GM23338 (cell line): Measurements from ENCODE around the gene SH2D2A. TPM values are rescaled to one million over a fixed set of nuclear protein-coding genes. Genes with fewer than 3 reads are reported as not detected.

Experiments used
- ATAC-seq: fragments of 200-7000 bp; cut with Tn5 transposase; 3 replicates; pipeline ENCODE4 v1.9.1; 2020
- DNase-seq: peaks from one replicate; pipeline ENCODE4 v3.0.0-alpha.2; 2015; ENCODE audit warnings: low spot score
- H2AFZ ChIP-seq: fragments of 200-600 bp; sonication (generic); 2 replicates; pipeline ENCODE4 v1.8.0; 2016; ENCODE audit warnings: antibody characterized with exemption, mild to moderate bottlenecking, moderate library complexity
- H3F3A ChIP-seq: fragments of 200-600 bp; sonication (generic); replicated peaks from 2 replicates; pipeline ENCODE4 v1.8.0; 2017; ENCODE audit warnings: antibody characterized with exemption, mixed run types, low read depth
- H3K27ac ChIP-seq: fragments of 200-600 bp; sonication (generic); 2 replicates; pipeline ENCODE4 v1.6.1; 2016; ENCODE audit warnings: low read depth
- H3K27me3 ChIP-seq: fragments of 200-600 bp; sonication (generic); 2 replicates; pipeline ENCODE4 v1.8.0; 2016; ENCODE audit warnings: mild to moderate bottlenecking, mixed run types, moderate library complexity; ENCODE audit not compliant: insufficient read depth
- H3K36me3 ChIP-seq: fragments of 200-600 bp; sonication (generic); 2 replicates; pipeline ENCODE4 v1.8.0; 2016; ENCODE audit warnings: mild to moderate bottlenecking; ENCODE audit not compliant: insufficient read depth
- H3K4me1 ChIP-seq: fragments of 200-600 bp; sonication (generic); 2 replicates; pipeline ENCODE4 v1.8.0; 2016; ENCODE audit warnings: mild to moderate bottlenecking, moderate library complexity; ENCODE audit not compliant: insufficient read depth
- H3K4me2 ChIP-seq: fragments of 200-600 bp; sonication (generic); 2 replicates; pipeline ENCODE4 v1.7.1; 2017; ENCODE audit warnings: mixed run types
- H3K4me3 ChIP-seq: fragments of 200-600 bp; sonication (generic); 2 replicates; pipeline ENCODE4 v1.6.1; 2016; ENCODE audit warnings: mixed run types
- H3K79me2 ChIP-seq: fragments of 200-600 bp; sonication (generic); replicated peaks from 2 replicates; pipeline ENCODE4 v1.8.0; 2017; ENCODE audit warnings: mild to moderate bottlenecking; ENCODE audit not compliant: insufficient read depth
- H3K9me2 ChIP-seq: fragments of 200-600 bp; sonication (generic); 2 replicates; pipeline ENCODE4 v1.8.0; 2017; ENCODE audit not compliant: insufficient read depth
- H4K20me1 ChIP-seq: fragments of 200-600 bp; sonication (generic); replicated peaks from 2 replicates; pipeline ENCODE4 v1.8.0; 2017; ENCODE audit warnings: mild to moderate bottlenecking; ENCODE audit not compliant: insufficient read depth
- H3K27ac Mint-ChIP-seq: 2 replicates; pipeline ENCODE4 v1.8.0; 2020; ENCODE audit warnings: inconsistent platforms, mild to moderate bottlenecking, moderate library complexity, mixed read lengths
- H3K27me3 Mint-ChIP-seq: 3 replicates; pipeline ENCODE4 v1.8.0; 2022; ENCODE audit warnings: low read depth, mild to moderate bottlenecking, moderate library complexity, mixed read lengths, inconsistent platforms; ENCODE audit not compliant: insufficient read depth, poor library complexity
- H3K36me3 Mint-ChIP-seq: 3 replicates; pipeline ENCODE4 v1.8.0; 2021; ENCODE audit warnings: low read depth, mild to moderate bottlenecking, inconsistent platforms, moderate library complexity, mixed read lengths
- H3K4me1 Mint-ChIP-seq: 3 replicates; pipeline ENCODE4 v1.8.0; 2020; ENCODE audit warnings: mild to moderate bottlenecking, inconsistent platforms, mixed read lengths
- H3K4me3 Mint-ChIP-seq: 3 replicates; pipeline ENCODE4 v1.8.0; 2021; ENCODE audit warnings: moderate library complexity, mild to moderate bottlenecking, inconsistent platforms, mixed read lengths
- H3K9me3 Mint-ChIP-seq: 3 replicates; pipeline ENCODE4 v1.8.0; 2020; ENCODE audit warnings: moderate library complexity, mild to moderate bottlenecking, inconsistent platforms, mixed read lengths
- CREB1 ChIP-seq: fragments of 250-450 bp; sonication (Bioruptor Pico); IDR thresholded peaks from 2 replicates; pipeline ENCODE4 v1.5.0; 2020; ENCODE audit warnings: low read depth, mild to moderate bottlenecking, moderate library complexity
- CTCF ChIP-seq, 2 experiments: fragments of 200-600 bp in 1 of 2; sonication (generic) in 1 of 2; conservative IDR thresholded peaks; 2 replicates each; pipeline versions ENCODE4 v1.5.1 to v1.6.1; 2016 to 2017; ENCODE audit warnings: antibody characterized with exemption in 2 of 2, low read depth in 2 of 2, mild to moderate bottlenecking in 2 of 2, moderate library complexity in 1 of 2
- ETS1 ChIP-seq: IDR thresholded peaks from 2 replicates; pipeline ENCODE4 v1.6.1; 2016; ENCODE audit warnings: antibody characterized with exemption
- EZH2 ChIP-seq: fragments of 200-600 bp; sonication (generic); IDR thresholded peaks from one replicate; pipeline ENCODE4 v1.8.0; 2017; ENCODE audit warnings: antibody characterized with exemption, mild to moderate bottlenecking, low read depth; ENCODE audit not compliant: unreplicated experiment
- EZH2phosphoT487 ChIP-seq: fragments of 200-600 bp; sonication (generic); IDR thresholded peaks from one replicate; pipeline ENCODE4 v1.8.1; 2018; ENCODE audit warnings: antibody characterized with exemption; ENCODE audit not compliant: unreplicated experiment
- JUNB ChIP-seq: IDR thresholded peaks from one replicate; pipeline ENCODE4 v1.6.1; 2016; ENCODE audit warnings: antibody characterized with exemption; ENCODE audit not compliant: unreplicated experiment
- NANOG ChIP-seq: IDR thresholded peaks from 2 replicates; pipeline ENCODE4 v1.6.1; 2016; ENCODE audit warnings: antibody characterized with exemption, borderline replicate concordance
- POLR2AphosphoS5 ChIP-seq: IDR thresholded peaks from 2 replicates; pipeline ENCODE4 v1.6.1; 2016; ENCODE audit warnings: antibody characterized with exemption, low read depth
- REST ChIP-seq: IDR thresholded peaks from one replicate; pipeline ENCODE4 v1.6.1; 2018; ENCODE audit warnings: antibody characterized with exemption; ENCODE audit not compliant: unreplicated experiment
- STAT1 ChIP-seq: IDR thresholded peaks from one replicate; pipeline ENCODE4 v1.6.1; 2016; ENCODE audit warnings: antibody characterized with exemption; ENCODE audit not compliant: unreplicated experiment
- ZNF114 ChIP-seq: fragments of 250-450 bp; sonication (Bioruptor Pico); IDR thresholded peaks from 2 replicates; pipeline ENCODE4 v1.5.0; 2020; ENCODE audit warnings: mild to moderate bottlenecking, moderate library complexity
- ZNF331 ChIP-seq: fragments of 250-450 bp; sonication (Bioruptor Pico); IDR thresholded peaks from 2 replicates; pipeline ENCODE4 v1.5.0; 2020; ENCODE audit warnings: low read depth, mild to moderate bottlenecking, moderate library complexity
- polyA plus RNA-seq: library from polyadenylated mRNA; unstranded; fragments of >200 nt; fragmentation: Nextera tagmentation; extraction: Ambion mirVana; gene quantifications from 2 replicates; pipeline ENCODE4 v1.2.1, GENCODE V29; 2016
- total RNA-seq: library from RNA; depleted of rRNA; stranded (reverse); fragments of >200 nt; shearing (Covaris generic); gene quantifications from 2 replicates; pipeline ENCODE4 v1.2.3, GENCODE V29; 2014
- TF ChIP-seq, protein P1 (sequence below): fragments of 250-450 bp; sonication (Bioruptor Pico); IDR thresholded peaks from 2 replicates; pipeline ENCODE4 v1.5.0; 2020; ENCODE audit warnings: mild to moderate bottlenecking, moderate library complexity

Gene SH2D2A
- total and polyA plus RNA-seq, 2 experiments from 2014 or later, result 5.5 to 11.5 TPM

GRCh38 chr1:156852418-156852874 lies 35.8 kb upstream of the SH2D2A start:
- Histone ChIP-seq H3K4me3 (no peak overlapping the region), H3K36me3 (no peaks in the 10 kb centered on the region), H4K20me1 (no peaks in the 10 kb centered on the region), H3K4me2 (no peak overlapping the region), H3K79me2 (no peaks in the 10 kb centered on the region), H3K27ac (no peak overlapping the region), H3K4me1 (peaks cover 8% of the 10 kb centered on the region), H2AFZ (no peak overlapping the region), H3F3A (no peaks in the 10 kb centered on the region), H3K27me3 (peaks cover 97% of the 10 kb centered on the region), H3K9me2 (no peaks in the 10 kb centered on the region)
- Mint-ChIP-seq H3K9me3 (no peaks in the 10 kb centered on the region; the same call in 2 of the 3 replicates), H3K27ac (no peak overlapping the region), H3K36me3 (no peaks in the 10 kb centered on the region), H3K4me3 (no peak overlapping the region), H3K4me1 (peaks cover 17% of the 10 kb centered on the region), H3K27me3 (peaks cover 52% of the 10 kb centered on the region)
- DNase-seq, result no peak
- no peak for ATAC-seq
- TF ChIP-seq NANOG, result no peak
- no peak for TF ChIP-seq ETS1
- no peak for TF ChIP-seq REST
- no peak for TF ChIP-seq POLR2AphosphoS5
- no peak for TF ChIP-seq ZNF331 (CRISPR knock-in tag)
- no peak for TF ChIP-seq ZNF114
- no peak for TF ChIP-seq JUNB
- TF ChIP-seq, protein P1, sequence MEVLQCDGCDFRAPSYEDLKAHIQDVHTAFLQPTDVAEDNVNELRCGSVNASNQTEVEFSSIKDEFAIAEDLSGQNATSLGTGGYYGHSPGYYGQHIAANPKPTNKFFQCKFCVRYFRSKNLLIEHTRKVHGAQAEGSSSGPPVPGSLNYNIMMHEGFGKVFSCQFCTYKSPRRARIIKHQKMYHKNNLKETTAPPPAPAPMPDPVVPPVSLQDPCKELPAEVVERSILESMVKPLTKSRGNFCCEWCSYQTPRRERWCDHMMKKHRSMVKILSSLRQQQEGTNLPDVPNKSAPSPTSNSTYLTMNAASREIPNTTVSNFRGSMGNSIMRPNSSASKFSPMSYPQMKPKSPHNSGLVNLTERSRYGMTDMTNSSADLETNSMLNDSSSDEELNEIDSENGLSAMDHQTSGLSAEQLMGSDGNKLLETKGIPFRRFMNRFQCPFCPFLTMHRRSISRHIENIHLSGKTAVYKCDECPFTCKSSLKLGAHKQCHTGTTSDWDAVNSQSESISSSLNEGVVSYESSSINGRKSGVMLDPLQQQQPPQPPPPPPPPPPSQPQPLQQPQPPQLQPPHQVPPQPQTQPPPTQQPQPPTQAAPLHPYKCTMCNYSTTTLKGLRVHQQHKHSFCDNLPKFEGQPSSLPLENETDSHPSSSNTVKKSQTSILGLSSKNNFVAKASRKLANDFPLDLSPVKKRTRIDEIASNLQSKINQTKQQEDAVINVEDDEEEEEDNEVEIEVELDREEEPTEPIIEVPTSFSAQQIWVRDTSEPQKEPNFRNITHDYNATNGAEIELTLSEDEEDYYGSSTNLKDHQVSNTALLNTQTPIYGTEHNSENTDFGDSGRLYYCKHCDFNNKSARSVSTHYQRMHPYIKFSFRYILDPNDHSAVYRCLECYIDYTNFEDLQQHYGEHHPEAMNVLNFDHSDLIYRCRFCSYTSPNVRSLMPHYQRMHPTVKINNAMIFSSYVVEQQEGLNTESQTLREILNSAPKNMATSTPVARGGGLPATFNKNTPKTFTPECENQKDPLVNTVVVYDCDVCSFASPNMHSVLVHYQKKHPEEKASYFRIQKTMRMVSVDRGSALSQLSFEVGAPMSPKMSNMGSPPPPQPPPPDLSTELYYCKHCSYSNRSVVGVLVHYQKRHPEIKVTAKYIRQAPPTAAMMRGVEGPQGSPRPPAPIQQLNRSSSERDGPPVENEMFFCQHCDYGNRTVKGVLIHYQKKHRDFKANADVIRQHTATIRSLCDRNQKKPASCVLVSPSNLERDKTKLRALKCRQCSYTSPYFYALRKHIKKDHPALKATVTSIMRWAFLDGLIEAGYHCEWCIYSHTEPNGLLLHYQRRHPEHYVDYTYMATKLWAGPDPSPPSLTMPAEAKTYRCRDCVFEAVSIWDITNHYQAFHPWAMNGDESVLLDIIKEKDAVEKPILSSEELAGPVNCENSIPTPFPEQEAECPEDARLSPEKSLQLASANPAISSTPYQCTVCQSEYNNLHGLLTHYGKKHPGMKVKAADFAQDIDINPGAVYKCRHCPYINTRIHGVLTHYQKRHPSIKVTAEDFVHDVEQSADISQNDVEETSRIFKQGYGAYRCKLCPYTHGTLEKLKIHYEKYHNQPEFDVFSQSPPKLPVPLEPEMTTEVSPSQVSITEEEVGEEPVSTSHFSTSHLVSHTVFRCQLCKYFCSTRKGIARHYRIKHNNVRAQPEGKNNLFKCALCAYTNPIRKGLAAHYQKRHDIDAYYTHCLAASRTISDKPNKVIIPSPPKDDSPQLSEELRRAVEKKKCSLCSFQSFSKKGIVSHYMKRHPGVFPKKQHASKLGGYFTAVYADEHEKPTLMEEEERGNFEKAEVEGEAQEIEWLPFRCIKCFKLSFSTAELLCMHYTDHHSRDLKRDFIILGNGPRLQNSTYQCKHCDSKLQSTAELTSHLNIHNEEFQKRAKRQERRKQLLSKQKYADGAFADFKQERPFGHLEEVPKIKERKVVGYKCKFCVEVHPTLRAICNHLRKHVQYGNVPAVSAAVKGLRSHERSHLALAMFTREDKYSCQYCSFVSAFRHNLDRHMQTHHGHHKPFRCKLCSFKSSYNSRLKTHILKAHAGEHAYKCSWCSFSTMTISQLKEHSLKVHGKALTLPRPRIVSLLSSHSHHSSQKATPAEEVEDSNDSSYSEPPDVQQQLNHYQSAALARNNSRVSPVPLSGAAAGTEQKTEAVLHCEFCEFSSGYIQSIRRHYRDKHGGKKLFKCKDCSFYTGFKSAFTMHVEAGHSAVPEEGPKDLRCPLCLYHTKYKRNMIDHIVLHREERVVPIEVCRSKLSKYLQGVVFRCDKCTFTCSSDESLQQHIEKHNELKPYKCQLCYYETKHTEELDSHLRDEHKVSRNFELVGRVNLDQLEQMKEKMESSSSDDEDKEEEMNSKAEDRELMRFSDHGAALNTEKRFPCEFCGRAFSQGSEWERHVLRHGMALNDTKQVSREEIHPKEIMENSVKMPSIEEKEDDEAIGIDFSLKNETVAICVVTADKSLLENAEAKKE (CRISPR knock-in tag), result no peak
- TF ChIP-seq EZH2, result no peak
- no peak for TF ChIP-seq CREB1 (CRISPR knock-in tag)
- no peak for TF ChIP-seq EZH2phosphoT487
- TF ChIP-seq CTCF (conservative IDR thresholded peaks at IDR 0.05; ENCODE audit: low read depth in 2 of 2), result no peak
- TF ChIP-seq STAT1, result no peak
